Sigmoid colon (tissue), 7 donors: ENCODE measurements around the gene MXRA8. TPM values are rescaled to one million over a fixed set of nuclear protein-coding genes. Genes with fewer than 3 reads are reported as not detected.

ENCODE experiments used
- DNase-seq: peaks from one replicate; pipeline ENCODE4 v3.0.0-alpha.2; 2019
- H3K27ac ChIP-seq, 4 donors: fragments of 200-600 bp; sonication (generic); one replicate each; pipeline ENCODE4 v1.5.1; 2016 to 2019; ENCODE audit warnings: mild to moderate bottlenecking in 1 of 4
- H3K27me3 ChIP-seq, 3 donors: fragments of 200-600 bp; sonication (generic); one replicate each; pipeline ENCODE4 v1.5.1; 2019; ENCODE audit warnings: mild to moderate bottlenecking in 1 of 3
- H3K36me3 ChIP-seq, 4 donors: fragments of 200-600 bp; sonication (generic); one replicate each; pipeline ENCODE4 v1.5.1; 2016 to 2019
- H3K4me1 ChIP-seq, 4 donors: fragments of 200-600 bp; sonication (generic); one replicate each; pipeline ENCODE4 v1.5.1; 2017 to 2019
- H3K4me3 ChIP-seq, 4 donors: fragments of 200-600 bp; sonication (generic); one replicate each; pipeline ENCODE4 v1.5.1; 2017 to 2019; ENCODE audit warnings: mild to moderate bottlenecking in 2 of 4, moderate library complexity in 1 of 4
- H3K9me3 ChIP-seq, 4 donors: fragments of 200-600 bp in 3 of 4; sonication (generic) in 3 of 4; one replicate each; pipeline versions ENCODE4 v1.5.1 to v1.6.1; 2013 to 2019
- EP300 ChIP-seq, 4 donors: sonication (generic); formaldehyde crosslinking; IDR thresholded peaks; one replicate each; pipeline ENCODE4 v1.6.1; 2017; ENCODE audit warnings: antibody characterized with exemption in 4 of 4
- POLR2A ChIP-seq, 2 donors: fragments of 450-650 bp; IDR thresholded peaks; one replicate each; pipeline ENCODE4 v1.6.1; 2016; ENCODE audit warnings: antibody characterized with exemption in 2 of 2, mild to moderate bottlenecking in 2 of 2, moderate library complexity in 2 of 2
- POLR2AphosphoS5 ChIP-seq, 4 donors: sonication (generic); formaldehyde crosslinking; IDR thresholded peaks; one replicate each; pipeline ENCODE4 v1.6.1; 2017; ENCODE audit warnings: antibody characterized with exemption in 4 of 4
- WGBS, 2 donors: extraction: QIAGEN DNeasy Blood & Tissue Kit; methylation state at CpG; one replicate each; pipeline ENCODE4 v1.1.7; 2013; 5-methylcytosine and 5-hydroxymethylcytosine counted together
- intact Hi-C: fragments of 100-400 bp; cut with DNase I; formaldehyde crosslinking; loops from one replicate; pipeline ENCODE4 v1.15.1; 2023
- polyA plus RNA-seq, 3 donors: library from polyadenylated mRNA; stranded (reverse); fragments of 200-250 nt; gene quantifications; one replicate each; pipeline ENCODE4 v1.2.3, GENCODE V29; 2013
- total RNA-seq, 4 donors: library from RNA; depleted of rRNA; stranded (reverse); fragments of >200 nt; gene quantifications; one replicate each; pipeline ENCODE4 v1.1.0, GENCODE V29; 2016
- TF ChIP-seq, protein P1 (sequence below), 4 experiments: fragments of 450-650 bp in 3 of 4; fragments of 200-600 bp in 1 of 4; IDR thresholded peaks; one replicate each; pipeline ENCODE4 v1.5.1; 2016 to 2019; ENCODE audit warnings: antibody characterized with exemption in 4 of 4, mild to moderate bottlenecking in 3 of 4, moderate library complexity in 2 of 4
- donor health status: healthy with polysubstance abuse.
- donor health status: Bipolar disorder and iron deficiency.
- donor health status: healthy.

Gene MXRA8
- total and polyA plus RNA-seq, 7 donors, result 2.8 to 234 (median 78.8) TPM

- Histone ChIP-seq H3K36me3 (peaks cover 7 to 22% (median 11%) of the 10 kb centered on the region in 4 donors), H3K4me3 (no peak overlapping the region), H3K27me3 (no peaks in the 10 kb centered on the region), H3K27ac (peak overlapping the region; percentile 17 to 76 (median 60)), H3K9me3 (no peaks in the 10 kb centered on the region), H3K4me1 (peaks cover 0 to 63% (median 52%) of the 10 kb centered on the region in 4 donors)
- no peak for DNase-seq
- 9 to 28% methylated on average over 28 of the region's 28 CpGs for WGBS, 2 donors
- intact Hi-C loops, result no loop called here
- TF ChIP-seq POLR2AphosphoS5 (IDR thresholded peaks at IDR 0.05) (no peak), EP300 (IDR thresholded peaks at IDR 0.05) (no peak), POLR2A (IDR thresholded peaks at IDR 0.05) (no peak)
- TF ChIP-seq, protein P1, sequence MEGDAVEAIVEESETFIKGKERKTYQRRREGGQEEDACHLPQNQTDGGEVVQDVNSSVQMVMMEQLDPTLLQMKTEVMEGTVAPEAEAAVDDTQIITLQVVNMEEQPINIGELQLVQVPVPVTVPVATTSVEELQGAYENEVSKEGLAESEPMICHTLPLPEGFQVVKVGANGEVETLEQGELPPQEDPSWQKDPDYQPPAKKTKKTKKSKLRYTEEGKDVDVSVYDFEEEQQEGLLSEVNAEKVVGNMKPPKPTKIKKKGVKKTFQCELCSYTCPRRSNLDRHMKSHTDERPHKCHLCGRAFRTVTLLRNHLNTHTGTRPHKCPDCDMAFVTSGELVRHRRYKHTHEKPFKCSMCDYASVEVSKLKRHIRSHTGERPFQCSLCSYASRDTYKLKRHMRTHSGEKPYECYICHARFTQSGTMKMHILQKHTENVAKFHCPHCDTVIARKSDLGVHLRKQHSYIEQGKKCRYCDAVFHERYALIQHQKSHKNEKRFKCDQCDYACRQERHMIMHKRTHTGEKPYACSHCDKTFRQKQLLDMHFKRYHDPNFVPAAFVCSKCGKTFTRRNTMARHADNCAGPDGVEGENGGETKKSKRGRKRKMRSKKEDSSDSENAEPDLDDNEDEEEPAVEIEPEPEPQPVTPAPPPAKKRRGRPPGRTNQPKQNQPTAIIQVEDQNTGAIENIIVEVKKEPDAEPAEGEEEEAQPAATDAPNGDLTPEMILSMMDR (IDR thresholded peaks at IDR 0.05), result no peak
Measured at GRCh38 chr1:1353389-1354151, 4.8 kb downstream of the MXRA8 start.

DNA sequence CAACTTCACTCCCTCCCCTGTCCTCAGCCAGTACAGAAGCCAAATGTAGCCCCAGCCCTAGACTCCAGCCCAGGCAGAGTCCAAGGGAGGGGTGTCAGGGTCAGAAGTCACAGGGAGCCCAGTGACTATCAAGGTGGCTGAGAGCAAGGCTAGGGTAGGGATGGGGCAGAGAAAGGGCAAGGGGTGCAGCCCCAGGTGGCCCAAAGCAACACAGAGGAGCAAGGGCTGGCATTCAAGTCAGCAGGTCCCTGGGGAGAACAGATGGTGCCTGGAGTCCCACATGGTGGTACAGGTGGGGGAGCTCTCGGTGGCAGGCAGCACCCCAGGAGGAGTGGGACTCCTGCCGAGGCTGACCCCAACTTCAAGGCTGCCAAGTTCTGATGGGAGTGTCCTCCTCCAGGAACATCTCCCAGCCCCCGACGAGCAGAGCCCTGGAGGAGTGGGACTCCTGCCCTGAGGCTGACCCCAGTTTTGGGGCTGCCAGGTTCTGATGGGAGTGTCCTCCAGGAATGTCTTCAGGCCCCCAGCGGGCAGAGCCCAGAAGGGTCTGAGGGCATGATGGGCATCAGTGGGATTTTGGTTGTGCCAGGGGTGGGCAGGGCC is 5.5 kb downstream of the MXRA8 start:
- H3K27me3 ChIP-seq, result no peaks in the 10 kb centered on the region
- H3K9me3 ChIP-seq, result no peaks in the 10 kb centered on the region
- WGBS, 2 donors, result 16 to 30% methylated on average over 5 of the region's 5 CpGs
- DNase-seq, result no peak
- H3K27ac ChIP-seq, result peak overlapping the region; percentile 55 to 76 (median 61)
- H3K4me3 ChIP-seq, result no peak overlapping the region
- TF ChIP-seq POLR2A (IDR thresholded peaks at IDR 0.05) (no peak), POLR2AphosphoS5 (IDR thresholded peaks at IDR 0.05) (no peak), EP300 (IDR thresholded peaks at IDR 0.05) (no peak)
- peaks cover 0 to 64% (median 55%) of the 10 kb centered on the region in 4 donors for H3K4me1 ChIP-seq
- peaks cover 7 to 22% (median 11%) of the 10 kb centered on the region in 4 donors for H3K36me3 ChIP-seq
- intact Hi-C loops, result no loop called here

DNA sequence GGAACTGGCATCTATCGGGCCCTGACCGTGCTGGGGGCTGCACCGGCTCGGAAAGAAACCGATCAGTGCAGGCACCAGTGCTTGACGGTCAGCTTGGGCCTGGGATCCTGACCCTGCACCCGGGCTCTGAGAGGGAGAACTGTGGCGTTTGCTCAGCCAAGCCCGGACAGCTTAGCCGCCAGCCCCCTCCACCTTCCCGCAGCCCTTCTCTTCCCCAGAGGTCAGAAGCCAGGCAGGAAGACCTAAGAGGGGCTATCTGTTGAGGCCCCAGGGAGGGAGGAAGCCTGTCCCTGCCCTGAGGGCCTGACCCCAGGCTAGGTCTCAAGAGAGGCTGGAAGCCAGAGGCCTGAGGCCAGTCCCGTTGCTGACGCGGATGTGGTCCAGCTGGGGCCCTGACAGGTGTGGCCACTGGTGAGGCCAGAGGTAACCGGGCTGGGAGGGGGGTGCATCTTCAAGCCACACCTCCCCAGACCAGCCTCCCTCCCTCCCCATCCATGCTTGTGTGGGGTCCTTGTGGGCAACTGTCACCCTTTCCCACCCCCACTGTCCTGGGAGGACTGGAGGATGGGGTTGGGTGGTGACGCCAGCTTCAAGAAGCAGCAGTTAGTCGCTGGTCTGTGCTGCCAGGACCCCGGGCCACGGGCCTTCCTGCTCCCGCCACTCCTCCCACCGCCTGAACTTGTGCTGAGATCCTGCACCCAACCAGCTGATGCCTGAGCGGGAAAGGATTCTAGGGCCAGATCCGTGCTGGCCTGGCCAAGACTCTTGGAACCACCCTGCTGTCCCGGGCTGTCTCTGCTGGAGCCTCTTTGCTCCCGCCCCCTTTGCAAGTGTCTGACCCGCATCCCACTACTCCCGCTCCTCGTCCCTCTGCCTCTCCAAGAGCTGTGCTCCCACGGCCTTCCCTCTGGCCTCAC is 6.6 kb downstream of the MXRA8 start:
- Histone ChIP-seq H3K4me1 (peaks cover 0 to 72% (median 61%) of the 10 kb centered on the region in 4 donors), H3K36me3 (peaks cover 7 to 22% (median 11%) of the 10 kb centered on the region in 4 donors), H3K27me3 (no peaks in the 10 kb centered on the region), H3K4me3 (peak overlapping the region in 1 of 4 donors; percentile 11), H3K9me3 (no peaks in the 10 kb centered on the region), H3K27ac (peak overlapping the region; percentile 55 to 76 (median 61))
- DNase-seq, result peak; percentile 90
- intact Hi-C loops, result no loop called here
- WGBS, 2 donors, result 72 to 76% methylated on average over 29 of the region's 29 CpGs
- TF ChIP-seq, protein P1 (IDR thresholded peaks at IDR 0.05), result no peak
- peak in 1 of 4 donors; percentile 9 for TF ChIP-seq POLR2AphosphoS5 (IDR thresholded peaks at IDR 0.05)

DNA sequence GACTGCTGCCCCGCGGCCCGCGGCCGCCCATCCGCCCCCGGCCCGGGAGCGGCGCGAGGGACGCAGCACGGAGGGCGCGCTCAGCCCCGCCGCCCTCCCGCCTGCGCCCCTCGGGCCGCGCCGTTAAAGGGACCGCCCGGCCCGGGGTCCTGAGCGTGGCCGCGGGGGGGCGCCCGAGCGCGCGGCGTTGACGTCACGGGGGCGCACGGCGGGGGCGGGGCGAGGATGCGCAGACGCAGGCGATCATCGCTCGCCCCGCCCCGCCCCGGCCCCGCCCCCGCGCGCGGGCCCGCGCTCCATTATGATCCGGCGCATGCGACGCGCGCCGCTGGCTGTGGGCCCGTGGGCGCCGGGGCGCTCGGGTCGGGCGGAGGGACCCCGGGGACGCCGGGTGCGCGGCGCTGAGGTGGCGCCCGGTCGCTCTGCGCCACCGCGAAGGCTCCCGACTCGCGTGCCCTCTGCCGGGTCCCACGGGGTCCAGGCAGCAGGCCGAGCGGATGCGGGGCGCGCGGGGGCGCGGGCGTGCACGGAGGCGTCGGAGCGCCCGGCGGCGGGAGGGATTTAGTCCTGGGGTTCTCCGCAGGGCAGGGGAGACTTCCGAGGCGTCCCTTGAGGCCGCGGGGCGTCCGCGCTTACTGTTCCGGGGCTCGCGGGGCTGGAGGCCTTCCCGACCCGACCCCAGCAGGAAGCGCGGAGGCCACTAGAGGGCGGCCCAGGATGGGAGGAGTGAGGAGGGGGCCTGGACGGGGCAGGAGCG is 8.9 kb downstream of the MXRA8 start, which contains the start of gene DVL1:
TSS of gene DVL1 (minus strand) at position 163 of the 757 bp plus-strand sequence. CDS start 353 bp downstream, outside the sequence.
- H3K4me3 ChIP-seq, result peak within 1 kb of the TSS; percentile 58 to 80 (median 70)
- intact Hi-C loops, result loop anchor here (2.0 kb wide), 3 partner anchors 23 to 41 kb away; partner anchors contain the start of genes CPTP, INTS11 and PUSL1
- no peaks in the 10 kb centered on the region for H3K27me3 ChIP-seq
- DNase-seq, result peak; percentile 87
- TF ChIP-seq, protein P1 (IDR thresholded peaks at IDR 0.05), result peak; percentile 32 to 61 (median 53)
- TF ChIP-seq POLR2AphosphoS5 (IDR thresholded peaks at IDR 0.05), result peak; percentile 9 to 38 (median 27)
- no peak for TF ChIP-seq POLR2A (IDR thresholded peaks at IDR 0.05)
- no peak for TF ChIP-seq EP300 (IDR thresholded peaks at IDR 0.05)
- H3K9me3 ChIP-seq, result no peaks in the 10 kb centered on the region
- WGBS, 2 donors, result 1% methylated on average over 122 of the region's 122 CpGs
- H3K4me1 ChIP-seq, result peaks cover 0 to 72% (median 61%) of the 10 kb centered on the region in 4 donors
- H3K27ac ChIP-seq, result peak within 1 kb of the TSS; percentile 87 to 96 (median 95)
- H3K36me3 ChIP-seq, result peaks cover 1 to 16% (median 9%) of the 10 kb centered on the region in 4 donors
